ENCODE data around the gene SRRM4.

DNA sequence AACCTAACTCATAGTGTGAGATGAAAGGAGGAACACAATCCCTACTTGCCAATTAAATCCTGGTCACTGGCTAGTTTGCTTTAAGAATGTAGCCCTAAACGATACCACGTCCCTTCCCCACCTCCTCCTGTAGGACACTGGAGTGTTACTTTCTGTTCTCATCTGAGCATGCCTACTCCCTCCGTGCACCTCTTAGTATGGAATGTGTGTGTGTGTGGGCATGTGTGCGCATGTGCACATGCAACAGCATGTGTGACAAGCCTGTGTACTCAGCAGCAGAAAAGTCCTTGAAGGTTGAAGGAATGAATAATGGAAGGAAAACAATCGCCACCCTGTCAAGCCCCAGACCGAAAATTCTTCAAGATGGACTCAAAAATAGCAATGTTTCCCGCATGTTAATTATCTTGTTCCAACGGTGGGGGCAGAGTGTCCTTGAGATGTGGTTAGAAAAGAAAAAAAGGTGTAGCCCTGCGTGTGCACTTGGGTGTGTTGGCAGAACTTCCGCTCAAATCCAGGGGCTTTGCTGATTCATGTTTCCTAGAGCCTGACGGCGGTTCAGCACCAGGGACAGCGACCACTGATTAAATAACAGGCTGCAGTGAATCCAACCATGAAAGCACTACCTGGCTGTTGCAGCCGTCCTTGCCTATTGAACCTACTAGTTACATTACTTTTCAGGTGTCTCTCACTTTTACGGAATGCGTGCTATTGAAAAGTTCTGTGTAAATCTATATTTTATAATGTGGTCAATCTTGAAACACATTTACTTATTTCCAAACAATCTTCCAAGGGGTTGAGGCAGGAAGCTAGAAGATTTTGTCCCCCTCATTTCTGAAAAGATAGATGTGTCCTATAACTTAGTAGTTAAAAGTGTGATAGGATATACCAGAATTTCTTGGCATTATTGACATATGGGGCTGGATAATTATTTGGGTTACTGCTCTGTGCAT, 79.8 kb downstream of the SRRM4 start:
- TF ChIP-seq CTCF (IDR thresholded peaks at IDR 0.05; ENCODE audit: low read depth, low read length) (no peak), MAX (IDR thresholded peaks at IDR 0.05; ENCODE audit: low read depth, low read length) (no peak)

Data from NB4 (cell line).